NCI-H2081 (cell line): Measurements from ENCODE around the gene RNPEP.
A peak's percentile ranks its signal among the peaks of the same experiment; 100 is the strongest.
"Not testable (repeated sequence)": the region's sequence is repeated elsewhere in the genome, so short reads cannot be mapped to it uniquely, and the experiment has no call there.

Experiments used
- DNase-seq, 2 experiments: peaks; one replicate each; lab custom pipeline; 2025; lab: John Stamatoyannopoulos, UW

The RNPEP gene

GRCh38 chr1:202036595-202037387 lies 54.3 kb downstream of the RNPEP start:
- no peak for DNase-seq

- no peak for DNase-seq
Measured at GRCh38 chr1:202037706-202038296, 55.4 kb downstream of the RNPEP start.

- DNase-seq: no peak
Measured at GRCh38 chr1:202038688-202039346, 56.4 kb downstream of the RNPEP start.

GRCh38 chr1:202045705-202046104 lies 63.3 kb downstream of the RNPEP start:
- peak; percentile 39 to 78 for DNase-seq

DNA sequence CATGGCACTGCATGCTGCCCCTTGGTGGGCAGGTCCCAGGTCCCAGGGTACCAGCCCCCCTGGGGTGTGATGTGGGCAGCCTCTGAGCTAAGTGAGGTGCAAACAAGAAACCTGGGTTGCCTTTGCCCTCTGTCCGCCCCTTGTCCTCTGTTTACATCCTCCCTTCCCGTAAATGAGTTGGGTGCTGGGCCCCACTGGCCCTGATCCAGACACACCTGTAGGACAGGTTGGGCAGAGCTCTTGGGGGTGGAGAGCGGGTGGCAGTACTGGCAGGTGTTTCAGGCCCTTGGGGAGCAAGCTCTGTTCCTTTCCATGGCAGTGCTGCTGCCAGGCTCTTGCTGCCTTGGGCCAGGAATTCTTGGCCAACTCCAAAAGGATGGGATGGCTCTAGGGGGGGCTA lies 63.8 kb downstream of the RNPEP start:
- DNase-seq: peak; percentile 80 to 95

DNA sequence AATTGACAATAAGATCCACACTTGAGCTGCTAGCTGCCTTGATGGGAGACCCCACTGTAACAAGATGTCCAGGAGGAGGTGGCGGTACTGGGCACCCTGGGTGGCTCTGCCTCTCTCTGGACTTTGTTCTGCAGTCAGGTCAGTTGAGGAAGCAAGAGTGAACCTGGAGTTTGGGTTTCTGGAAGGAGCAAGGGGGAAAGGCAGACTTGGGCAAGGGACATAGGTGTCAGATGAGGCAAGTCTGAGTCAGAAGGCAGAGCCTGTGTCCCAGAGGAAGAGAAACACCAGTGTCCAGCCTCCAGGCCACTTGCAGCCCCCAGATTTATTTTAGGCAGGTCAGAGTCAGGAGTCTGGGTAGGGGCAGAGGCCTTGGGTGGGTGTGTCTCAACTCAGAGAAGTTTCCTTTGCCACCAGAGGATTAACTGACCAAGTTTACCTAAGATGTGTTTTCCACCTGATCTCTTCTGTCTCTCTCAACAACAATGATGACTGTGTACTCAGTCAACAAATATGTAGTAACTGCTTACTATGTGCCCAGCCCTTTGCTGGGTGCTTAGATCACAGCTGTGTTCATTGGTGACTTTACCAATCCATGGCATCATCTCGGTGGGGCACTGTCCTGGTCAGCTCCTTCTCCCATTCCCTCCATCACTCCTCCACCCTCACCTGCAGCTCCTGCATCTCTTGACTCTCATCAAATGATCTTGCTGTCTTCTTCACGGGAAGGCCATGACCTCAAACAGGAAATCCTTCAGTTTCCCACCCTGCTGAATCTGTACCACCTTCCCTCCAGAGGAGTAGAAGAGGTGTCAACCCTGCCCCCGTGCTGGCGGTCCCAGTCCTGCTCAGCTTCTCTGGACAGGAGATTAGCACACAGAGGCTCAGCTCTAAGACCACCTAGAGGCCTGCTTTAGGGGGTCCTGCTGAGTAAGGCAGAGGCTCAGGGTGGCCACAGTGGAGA lies 64.6 kb downstream of the RNPEP start:
- DNase-seq: no peak

DNA sequence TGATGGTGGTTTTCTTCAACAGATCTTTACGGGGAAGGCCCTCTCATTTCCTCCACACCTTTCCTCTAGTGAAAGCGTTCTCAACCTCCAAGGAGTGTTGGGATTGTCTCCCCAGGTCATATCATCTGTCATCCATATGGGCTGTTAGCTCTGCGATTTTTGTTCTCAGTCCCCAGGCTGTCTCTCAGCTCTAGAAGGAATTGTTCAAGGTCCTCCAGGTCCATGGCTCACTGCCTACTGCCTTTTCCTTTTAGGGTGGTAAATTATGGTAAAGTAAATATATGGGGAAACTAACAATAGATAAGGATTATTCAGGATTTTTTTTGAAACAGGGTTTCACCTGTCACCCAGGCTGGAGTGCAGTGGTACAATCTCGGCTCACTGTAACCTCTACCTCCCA lies 65.5 kb downstream of the RNPEP start:
- DNase-seq: peak in 1 of 2 experiments; percentile 20

- DNase-seq: no peak
Measured at GRCh38 chr1:202049129-202049528, 66.7 kb downstream of the RNPEP start.

DNA sequence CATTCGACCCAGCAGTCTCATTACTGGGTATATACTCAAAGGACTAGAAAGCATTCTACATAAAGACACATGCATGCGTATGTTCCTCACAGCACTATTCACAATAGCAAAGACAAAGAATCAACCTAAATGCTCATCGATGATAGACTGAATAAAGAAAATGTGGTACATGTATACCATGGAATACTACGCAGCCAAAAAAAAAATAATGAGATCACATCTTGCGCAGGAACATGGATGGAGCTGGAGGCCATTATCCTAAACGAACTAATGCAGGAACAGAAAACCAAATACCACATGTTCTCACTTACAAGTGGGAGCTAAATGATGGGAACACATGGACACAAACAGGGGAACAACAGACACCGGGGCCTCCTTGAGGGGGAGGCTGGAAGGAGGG lies 71.6 kb downstream of the RNPEP start:
- DNase-seq: no peak

- DNase-seq: not testable (repeated sequence)
Measured at GRCh38 chr1:202054673-202055072, 72.2 kb downstream of the RNPEP start.
